Endodermal cell (in vitro differentiated cells): Measurements from ENCODE around the gene PLSCR2. TPM values are rescaled to one million over a fixed set of nuclear protein-coding genes. Genes with fewer than 3 reads are reported as not detected.

Experiments
- DNase-seq: peaks from one replicate; pipeline ENCODE4 v3.0.0-alpha.2; 2017
- H3K27ac ChIP-seq: 2 replicates; pipeline ENCODE4 v1.5.1; 2013; ENCODE audit warnings: mild to moderate bottlenecking, low read depth, low read length, moderate library complexity
- H3K27me3 ChIP-seq: 2 replicates; pipeline ENCODE4 v1.6.1; 2013; ENCODE audit warnings: mild to moderate bottlenecking, low read length, moderate library complexity; ENCODE audit not compliant: insufficient read depth, control insufficient read depth, poor library complexity, severe bottlenecking
- H3K36me3 ChIP-seq: 2 replicates; pipeline ENCODE4 v1.7.0; 2013; ENCODE audit warnings: mild to moderate bottlenecking, low read length, moderate library complexity; ENCODE audit not compliant: control insufficient read depth, insufficient read depth
- H3K4me1 ChIP-seq: one replicate; pipeline ENCODE4 v1.7.0; 2013; ENCODE audit warnings: low read length; ENCODE audit not compliant: control insufficient read depth, insufficient read depth
- H3K4me3 ChIP-seq: 2 replicates; pipeline ENCODE4 v1.5.1; 2013; ENCODE audit warnings: mild to moderate bottlenecking, low read length, moderate library complexity
- H3K9ac ChIP-seq: 2 replicates; pipeline ENCODE4 v1.6.1; 2013; ENCODE audit warnings: mild to moderate bottlenecking, low read length, moderate library complexity; ENCODE audit not compliant: poor library complexity, severe bottlenecking; ENCODE audit errors: extremely low read depth
- H3K9me3 ChIP-seq: 2 replicates; pipeline ENCODE4 v1.6.1; 2013; ENCODE audit warnings: mild to moderate bottlenecking, low read length, moderate library complexity; ENCODE audit not compliant: control insufficient read depth
- H3K27ac Mint-ChIP-seq: 2 replicates; pipeline ENCODE4 v1.8.0; 2020; ENCODE audit warnings: mixed read lengths
- H3K27me3 Mint-ChIP-seq: 2 replicates; pipeline ENCODE4 v1.8.0; 2021; ENCODE audit warnings: mild to moderate bottlenecking, mixed read lengths; ENCODE audit not compliant: insufficient read depth
- H3K36me3 Mint-ChIP-seq: 2 replicates; pipeline ENCODE4 v1.8.0; 2020; ENCODE audit warnings: low read depth, mixed read lengths
- H3K4me1 Mint-ChIP-seq: 2 replicates; pipeline ENCODE4 v1.8.0; 2020; ENCODE audit warnings: mixed read lengths
- H3K4me3 Mint-ChIP-seq: 2 replicates; pipeline ENCODE4 v1.8.0; 2020; ENCODE audit warnings: mild to moderate bottlenecking, moderate library complexity, mixed read lengths
- H3K9me3 Mint-ChIP-seq: 2 replicates; pipeline ENCODE4 v1.8.0; 2020; ENCODE audit warnings: mild to moderate bottlenecking, mixed read lengths
- WGBS, 2 experiments: methylation state at CpG; one replicate each; pipeline versions ENCODE4 v1.1.5 to v1.1.7; 2013; ENCODE audit warnings: missing lambda C conversion rate in 2 of 2, mixed read lengths in 1 of 2; ENCODE audit not compliant: insufficient coverage in 1 of 2, insufficient read length in 1 of 2; 5-methylcytosine and 5-hydroxymethylcytosine counted together
- total RNA-seq, 2 donors: library from RNA; stranded (reverse); fragmentation: NEBNext Ultra II Directional in 1 of 2; extraction: Animal tissue kit (Norgen Biotek cat#: 25700) in 1 of 2; gene quantifications; 2 replicates in 1 of 2; 3 replicates in 1 of 2; pipeline ENCODE4 v1.2.1, GENCODE V29; 2021
- TF ChIP-seq, protein P1 (sequence below): fragments of 200-600 bp; sonication (generic); conservative IDR thresholded peaks from 2 replicates; pipeline ENCODE4 v1.5.0; 2021; ENCODE audit warnings: antibody characterized with exemption, mild to moderate bottlenecking

PLSCR2 gene
- total RNA-seq, 2 donors from 2014 or later: 3.0 to 17.7 TPM

DNA sequence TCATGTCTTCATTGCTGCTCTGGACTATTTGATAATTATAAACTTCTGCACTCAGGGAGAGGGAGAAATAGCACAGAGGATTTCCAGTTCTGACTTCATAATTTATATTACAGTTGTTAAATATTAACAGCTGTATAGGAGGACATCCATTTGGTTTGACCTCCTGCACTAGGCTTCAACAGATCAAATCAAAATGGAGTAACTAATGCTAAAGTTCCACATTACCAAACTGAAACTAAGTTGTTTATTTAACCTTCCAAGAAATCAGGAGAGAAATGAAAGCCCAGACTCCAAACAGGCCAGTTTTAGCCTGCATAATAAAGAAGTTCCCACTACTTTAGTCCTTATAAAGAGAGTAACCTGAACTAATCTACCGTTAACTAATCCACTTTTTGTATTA, 4.6 kb downstream of the PLSCR2 start:
- Histone ChIP-seq H3K9me3 (no peaks in the 10 kb centered on the region), H3K9ac (no peak overlapping the region), H3K4me1 (no peaks in the 10 kb centered on the region), H3K27ac (no peak overlapping the region), H3K27me3 (no peaks in the 10 kb centered on the region), H3K4me3 (no peak overlapping the region), H3K36me3 (no peaks in the 10 kb centered on the region)
- Mint-ChIP-seq H3K4me1 (no peaks in the 10 kb centered on the region), H3K27ac (no peak overlapping the region), H3K4me3 (no peak overlapping the region), H3K9me3 (peaks cover 6% of the 10 kb centered on the region), H3K36me3 (peaks cover 5% of the 10 kb centered on the region), H3K27me3 (no peaks in the 10 kb centered on the region)
- TF ChIP-seq, protein P1, sequence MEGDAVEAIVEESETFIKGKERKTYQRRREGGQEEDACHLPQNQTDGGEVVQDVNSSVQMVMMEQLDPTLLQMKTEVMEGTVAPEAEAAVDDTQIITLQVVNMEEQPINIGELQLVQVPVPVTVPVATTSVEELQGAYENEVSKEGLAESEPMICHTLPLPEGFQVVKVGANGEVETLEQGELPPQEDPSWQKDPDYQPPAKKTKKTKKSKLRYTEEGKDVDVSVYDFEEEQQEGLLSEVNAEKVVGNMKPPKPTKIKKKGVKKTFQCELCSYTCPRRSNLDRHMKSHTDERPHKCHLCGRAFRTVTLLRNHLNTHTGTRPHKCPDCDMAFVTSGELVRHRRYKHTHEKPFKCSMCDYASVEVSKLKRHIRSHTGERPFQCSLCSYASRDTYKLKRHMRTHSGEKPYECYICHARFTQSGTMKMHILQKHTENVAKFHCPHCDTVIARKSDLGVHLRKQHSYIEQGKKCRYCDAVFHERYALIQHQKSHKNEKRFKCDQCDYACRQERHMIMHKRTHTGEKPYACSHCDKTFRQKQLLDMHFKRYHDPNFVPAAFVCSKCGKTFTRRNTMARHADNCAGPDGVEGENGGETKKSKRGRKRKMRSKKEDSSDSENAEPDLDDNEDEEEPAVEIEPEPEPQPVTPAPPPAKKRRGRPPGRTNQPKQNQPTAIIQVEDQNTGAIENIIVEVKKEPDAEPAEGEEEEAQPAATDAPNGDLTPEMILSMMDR: no peak
- 95% methylated on average over 1 of the region's 1 CpG; no CpG with 5 or more reads in 1 of the 2 experiments for whole genome bisulfite sequencing, 2 experiments
- DNase-seq: no peak

DNA sequence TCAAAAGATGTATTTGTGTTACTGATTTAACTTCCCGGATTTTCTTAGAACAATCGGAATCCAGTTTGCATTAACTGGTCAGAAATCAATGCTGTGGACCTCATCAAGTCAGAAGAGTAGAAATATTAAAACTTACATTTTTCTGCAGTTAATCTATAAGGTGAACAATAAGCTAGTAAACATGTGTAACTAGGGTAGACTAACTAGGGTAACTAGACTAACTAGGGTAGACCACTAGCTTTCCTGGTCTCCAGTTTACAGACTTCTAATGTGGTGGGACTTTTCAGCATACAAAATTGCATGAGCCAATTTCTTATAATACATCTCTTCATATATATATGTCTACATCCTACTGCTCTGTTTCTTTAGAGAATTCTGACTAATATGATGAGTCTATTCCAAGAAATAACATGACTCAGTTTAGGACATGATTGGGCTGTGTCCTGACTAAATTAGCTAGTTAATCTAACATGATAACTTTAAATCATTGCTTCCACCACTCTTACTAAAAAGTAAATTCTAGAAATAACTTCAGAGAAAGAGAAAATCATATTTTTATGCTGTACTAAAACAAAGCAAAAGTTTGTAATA, 5.3 kb downstream of the PLSCR2 start:
- Histone ChIP-seq H3K4me1 (no peaks in the 10 kb centered on the region), H3K36me3 (no peaks in the 10 kb centered on the region), H3K4me3 (no peak overlapping the region), H3K27ac (no peak overlapping the region), H3K9ac (no peak overlapping the region), H3K9me3 (no peaks in the 10 kb centered on the region), H3K27me3 (no peaks in the 10 kb centered on the region)
- Mint-ChIP-seq H3K27ac (no peak overlapping the region), H3K4me1 (no peaks in the 10 kb centered on the region), H3K36me3 (peaks cover 5% of the 10 kb centered on the region), H3K9me3 (peaks cover 6% of the 10 kb centered on the region), H3K4me3 (no peak overlapping the region), H3K27me3 (no peaks in the 10 kb centered on the region)
- DNase-seq: no peak
- TF ChIP-seq, protein P1: no peak
- 92 to 100% methylated on average over 2 of the region's 2 CpGs for WGBS, 2 experiments

- no peak for DNase-seq
- no peaks in the 10 kb centered on the region for H3K4me1 Mint-ChIP-seq
- no peaks in the 10 kb centered on the region for H3K27me3 Mint-ChIP-seq
- Histone ChIP-seq H3K9ac (no peak overlapping the region), H3K27ac (no peak overlapping the region), H3K9me3 (no peaks in the 10 kb centered on the region), H3K36me3 (no peaks in the 10 kb centered on the region), H3K27me3 (no peaks in the 10 kb centered on the region), H3K4me1 (no peaks in the 10 kb centered on the region), H3K4me3 (no peak overlapping the region)
- TF ChIP-seq, protein P1: no peak
- H3K9me3 Mint-ChIP-seq: no peaks in the 10 kb centered on the region
- H3K27ac Mint-ChIP-seq: no peak overlapping the region
- H3K36me3 Mint-ChIP-seq: no peaks in the 10 kb centered on the region
- H3K4me3 Mint-ChIP-seq: no peak overlapping the region
- 87 to 91% methylated on average over 3 of the region's 3 CpGs for WGBS, 2 experiments
These were observed 14.6 kb downstream of the PLSCR2 start for GRCh38 chr3:146454796-146455195.
